ENCODE measurements around the gene PDZRN3. TPM values are rescaled to one million over a fixed set of nuclear protein-coding genes. Genes with fewer than 3 reads are reported as not detected.

The PDZRN3 gene
- total RNA-seq, 2 experiments from 2014 or later: not detected

GRCh38 chr3:73509816-73510215, 114.9 kb downstream of the PDZRN3 start:
- H3K27me3 Mint-ChIP-seq: no peaks in the 10 kb centered on the region
- TF ChIP-seq CTCF (IDR thresholded peaks at IDR 0.05): no peak
- intact Hi-C loops (cut with micrococcal nuclease): no loop called here
- no peaks in the 10 kb centered on the region for H3K36me3 Mint-ChIP-seq (ENCODE audit: low read depth)
- H3K4me3 Mint-ChIP-seq: no peak overlapping the region
- ChIA-PET POLR2A (no interaction called here), CTCF (no interaction called here)
- H3K27ac Mint-ChIP-seq: no peak overlapping the region
- no peak for DNase-seq
- H3K9me3 Mint-ChIP-seq: no peaks in the 10 kb centered on the region
- no peak for ATAC-seq
- H3K4me1 Mint-ChIP-seq (ENCODE audit: low read depth): no peaks in the 10 kb centered on the region

GRCh38 chr3:73509066-73509465, 115.7 kb downstream of the PDZRN3 start:
- CTCF ChIA-PET: interaction anchor here (1.3 to 4.0 kb wide), 3 partner anchors 13 to 423 kb away, joined by 3 to 35 read pairs (median 5); no protein-coding TSS in a partner anchor
- Mint-ChIP-seq H3K36me3 (ENCODE audit: low read depth) (no peaks in the 10 kb centered on the region), H3K4me3 (no peak overlapping the region), H3K27me3 (no peaks in the 10 kb centered on the region), H3K9me3 (no peaks in the 10 kb centered on the region), H3K27ac (no peak overlapping the region), H3K4me1 (ENCODE audit: low read depth) (no peaks in the 10 kb centered on the region)
- POLR2A ChIA-PET: no interaction called here
- no peak for ATAC-seq
- TF ChIP-seq CTCF (IDR thresholded peaks at IDR 0.05): no peak
- no peak for DNase-seq
- intact Hi-C loops (cut with micrococcal nuclease): no loop called here

GRCh38 chr3:73508330-73508954, 116.3 kb downstream of the PDZRN3 start:
- no peak overlapping the region for H3K4me3 Mint-ChIP-seq
- H3K27ac Mint-ChIP-seq: no peak overlapping the region
- H3K9me3 Mint-ChIP-seq: no peaks in the 10 kb centered on the region
- POLR2A ChIA-PET: interaction anchor here (0.7 kb wide), 1 partner anchor 109 kb away, joined by 4 read pairs; no protein-coding TSS in a partner anchor
- ATAC-seq (peak; percentile 58), DNase-seq (peak; percentile 46)
- H3K27me3 Mint-ChIP-seq: peaks cover 2% of the 10 kb centered on the region
- H3K36me3 Mint-ChIP-seq (ENCODE audit: low read depth): no peaks in the 10 kb centered on the region
- CTCF ChIA-PET: interaction anchor here (0.8 to 4.0 kb wide), 10 partner anchors 9 to 423 kb away, joined by 3 to 35 read pairs (median 5); no protein-coding TSS in a partner anchor
- peak; percentile 74 for TF ChIP-seq CTCF (IDR thresholded peaks at IDR 0.05)
- intact Hi-C loops (cut with micrococcal nuclease): no loop called here
- no peaks in the 10 kb centered on the region for H3K4me1 Mint-ChIP-seq (ENCODE audit: low read depth)

- DNase-seq (no peak), ATAC-seq (no peak)
- TF ChIP-seq CTCF (IDR thresholded peaks at IDR 0.05): no peak
- H3K9me3 Mint-ChIP-seq: no peaks in the 10 kb centered on the region
- CTCF ChIA-PET: no interaction called here
- no peak overlapping the region for H3K27ac Mint-ChIP-seq
- POLR2A ChIA-PET: no interaction called here
- intact Hi-C loops (cut with micrococcal nuclease): no loop called here
- H3K36me3 Mint-ChIP-seq (ENCODE audit: low read depth): no peaks in the 10 kb centered on the region
- peaks cover 13% of the 10 kb centered on the region for H3K27me3 Mint-ChIP-seq
- no peak overlapping the region for H3K4me3 Mint-ChIP-seq
- no peaks in the 10 kb centered on the region for H3K4me1 Mint-ChIP-seq (ENCODE audit: low read depth)
Observed at GRCh38 chr3:73504852-73505251, 119.9 kb downstream of the PDZRN3 start.

- ChIA-PET CTCF (interaction anchor here (1.3 kb wide), 1 partner anchor 406 kb away, joined by 4 read pairs; no protein-coding TSS in a partner anchor), POLR2A (no interaction called here)
- no peak for TF ChIP-seq CTCF (IDR thresholded peaks at IDR 0.05)
- peaks cover 13% of the 10 kb centered on the region for H3K27me3 Mint-ChIP-seq
- H3K27ac Mint-ChIP-seq: no peak overlapping the region
- H3K36me3 Mint-ChIP-seq (ENCODE audit: low read depth): no peaks in the 10 kb centered on the region
- no peak for DNase-seq
- no peaks in the 10 kb centered on the region for H3K4me1 Mint-ChIP-seq (ENCODE audit: low read depth)
- no peak overlapping the region for H3K4me3 Mint-ChIP-seq
- no peak for ATAC-seq
- intact Hi-C loops (cut with micrococcal nuclease): no loop called here
- no peaks in the 10 kb centered on the region for H3K9me3 Mint-ChIP-seq
Observed at GRCh38 chr3:73504239-73504638, 120.5 kb downstream of the PDZRN3 start.

Data from activated CD8-positive, alpha-beta T cell treated with anti-CD3 and anti-CD28 coated beads for 36 hours (primary cell).